ENCODE results near the gene FLYWCH1.
"Not testable (repeated sequence)": the region's sequence is repeated elsewhere in the genome, so short reads cannot be mapped to it uniquely, and the experiment has no call there.

The FLYWCH1 gene

DNA sequence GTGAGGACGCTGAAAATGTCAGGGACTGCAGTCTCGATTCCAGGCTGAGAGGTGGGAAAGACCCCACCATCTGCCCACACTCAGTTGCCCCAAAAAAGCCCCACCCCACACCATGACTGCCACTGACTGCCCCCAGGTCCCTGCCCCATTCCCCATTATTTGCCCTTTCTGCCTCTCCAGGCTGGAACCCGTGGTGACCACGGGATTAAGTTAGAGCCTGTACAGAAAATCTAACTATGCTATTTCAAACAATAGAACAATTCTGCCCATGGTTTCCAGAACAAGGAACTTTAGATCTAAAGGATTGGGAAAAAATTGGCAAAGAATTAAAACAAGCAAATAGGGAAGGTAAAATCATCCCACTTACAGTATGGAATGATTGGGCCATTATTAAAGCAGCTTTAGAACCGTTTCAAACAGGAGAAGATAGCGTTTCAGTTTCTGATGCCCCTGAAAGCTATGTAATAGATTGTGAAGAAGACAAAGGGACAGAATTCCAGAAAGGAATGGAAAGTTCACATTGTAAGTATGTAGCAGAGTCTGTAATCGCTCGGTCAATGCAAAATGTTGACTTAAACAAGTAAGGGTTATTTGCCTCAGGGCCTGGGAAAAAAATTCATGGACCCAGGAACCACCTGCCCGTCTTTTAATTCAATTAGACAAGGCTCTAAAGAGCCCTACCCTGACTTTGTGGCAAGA, 14.4 kb downstream of the FLYWCH1 start:
- no peak for DNase-seq (ENCODE audit: low spot score)

DNA sequence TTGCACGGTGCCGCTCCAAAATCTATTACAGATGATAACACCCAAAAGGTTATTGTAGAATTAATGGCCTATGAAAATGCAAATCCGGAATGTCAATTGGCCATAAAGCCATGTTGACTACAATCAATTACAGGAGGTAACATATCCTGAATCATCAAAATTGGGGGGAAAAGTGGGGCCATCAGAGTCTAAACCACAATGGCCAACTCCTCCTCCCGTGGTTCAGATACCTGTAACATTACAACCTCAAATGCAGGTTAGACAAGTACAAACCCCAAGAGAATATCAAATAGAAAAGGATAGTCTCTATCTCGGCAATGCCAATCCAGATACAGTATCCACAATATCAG, 14.9 kb downstream of the FLYWCH1 start:
- no peak for DNase-seq (ENCODE audit: low spot score)

DNA sequence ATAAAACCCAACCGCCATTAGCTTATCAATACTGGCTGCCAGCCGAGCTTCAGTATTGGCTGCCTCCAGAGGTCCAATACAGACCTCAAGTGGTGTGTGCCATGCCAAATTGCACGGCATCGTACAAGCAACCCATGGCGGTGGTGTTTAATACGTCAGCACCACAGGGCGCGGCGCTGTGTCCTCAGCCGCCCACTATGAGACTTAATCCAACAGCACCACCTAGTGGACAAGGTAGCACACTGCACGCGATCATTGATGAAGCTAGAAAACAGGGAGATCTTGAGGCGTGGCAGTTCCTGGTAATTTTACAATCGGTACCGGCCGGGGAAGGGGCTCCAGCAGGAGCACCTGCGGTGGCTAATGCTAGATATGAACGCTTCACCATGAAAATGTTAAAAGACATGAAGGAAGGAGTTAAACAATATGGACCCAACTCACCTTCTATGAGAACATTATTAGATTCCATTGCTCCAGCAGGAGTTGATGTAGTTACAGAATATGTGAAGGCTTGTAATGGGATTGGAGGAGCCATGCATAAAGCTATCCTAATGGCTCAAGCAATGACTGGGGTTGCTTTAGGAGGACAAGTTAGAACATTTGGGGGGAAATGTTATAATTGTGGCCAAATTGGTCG, 15.4 kb downstream of the FLYWCH1 start:
- DNase-seq (ENCODE audit: low spot score): peak; percentile 89

DNA sequence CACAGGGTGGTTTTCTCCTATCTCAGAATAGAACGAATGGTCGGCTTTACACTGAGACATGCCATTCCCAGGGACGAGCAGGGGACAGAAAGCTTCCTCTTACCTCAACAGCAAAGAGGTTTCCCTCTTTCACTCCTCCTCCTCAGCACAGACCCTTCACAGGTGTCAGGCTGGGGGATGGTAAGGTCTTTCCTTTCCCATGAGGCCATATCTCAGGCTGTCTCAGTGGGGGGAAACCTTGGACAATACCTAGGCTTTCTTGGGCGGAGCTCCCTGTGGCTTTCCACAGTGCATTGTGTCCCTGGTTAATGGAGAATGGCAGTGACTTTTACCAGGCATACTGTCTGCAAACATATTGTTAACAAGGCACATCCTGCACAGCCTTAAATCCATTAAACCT, 16.4 kb downstream of the FLYWCH1 start:
- not testable (repeated sequence) for DNase-seq (ENCODE audit: low spot score)

GRCh38 chr16:2928796-2929195, 17.1 kb downstream of the FLYWCH1 start:
- DNase-seq (ENCODE audit: low spot score): no peak

GRCh38 chr16:2929693-2930092, 18.0 kb downstream of the FLYWCH1 start:
- no peak for DNase-seq (ENCODE audit: low spot score)

DNA sequence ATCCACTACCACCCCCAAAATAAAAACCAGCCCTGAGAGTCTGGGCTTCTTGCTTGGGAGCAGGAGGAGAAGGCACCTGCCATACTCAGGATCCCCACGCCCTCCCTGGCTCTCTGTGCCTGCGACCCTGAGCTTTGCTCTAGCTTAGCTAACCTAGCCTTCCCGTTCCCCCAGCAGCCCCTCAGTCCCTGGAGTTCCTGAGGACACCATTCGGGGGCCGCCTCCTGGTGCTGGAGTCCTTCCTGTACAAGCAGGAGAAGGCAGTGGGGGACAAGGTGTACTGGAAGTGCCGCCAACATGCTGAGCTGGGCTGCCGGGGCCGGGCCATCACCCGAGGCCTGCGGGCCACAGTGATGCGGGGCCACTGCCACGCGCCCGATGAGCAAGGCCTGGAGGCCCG, 18.5 kb downstream of the FLYWCH1 start:
- no peak for DNase-seq (ENCODE audit: low spot score)

- DNase-seq (ENCODE audit: low spot score): not testable (repeated sequence)
Observed at GRCh38 chr16:2931231-2931914, 19.6 kb downstream of the FLYWCH1 start.

GRCh38 chr16:2933136-2933535, 21.4 kb downstream of the FLYWCH1 start:
- no peak for DNase-seq (ENCODE audit: low spot score)

- DNase-seq (ENCODE audit: low spot score): no peak
Observed at GRCh38 chr16:2933701-2934100, 22.0 kb downstream of the FLYWCH1 start.

DNA sequence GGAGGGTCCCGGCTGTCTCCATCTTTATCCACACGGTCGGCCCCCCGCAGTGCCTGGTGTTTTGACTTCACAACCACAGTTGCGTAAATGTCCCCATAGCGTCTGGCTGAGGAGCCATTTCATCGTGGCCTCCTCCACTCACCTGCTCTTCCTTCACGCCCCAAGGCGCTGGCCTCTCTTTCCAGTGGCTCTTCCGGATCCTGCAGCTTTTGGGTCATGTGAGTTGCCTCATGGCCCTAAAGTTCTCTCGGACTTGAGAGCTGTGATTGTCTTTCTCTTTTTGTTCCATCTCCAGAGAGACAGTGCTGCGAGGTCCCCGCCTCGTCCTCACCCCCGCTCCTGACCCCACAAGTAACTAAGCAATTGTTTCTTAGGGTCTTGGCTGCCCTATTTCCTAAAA, 22.7 kb downstream of the FLYWCH1 start:
- DNase-seq (ENCODE audit: low spot score): no peak

DNA sequence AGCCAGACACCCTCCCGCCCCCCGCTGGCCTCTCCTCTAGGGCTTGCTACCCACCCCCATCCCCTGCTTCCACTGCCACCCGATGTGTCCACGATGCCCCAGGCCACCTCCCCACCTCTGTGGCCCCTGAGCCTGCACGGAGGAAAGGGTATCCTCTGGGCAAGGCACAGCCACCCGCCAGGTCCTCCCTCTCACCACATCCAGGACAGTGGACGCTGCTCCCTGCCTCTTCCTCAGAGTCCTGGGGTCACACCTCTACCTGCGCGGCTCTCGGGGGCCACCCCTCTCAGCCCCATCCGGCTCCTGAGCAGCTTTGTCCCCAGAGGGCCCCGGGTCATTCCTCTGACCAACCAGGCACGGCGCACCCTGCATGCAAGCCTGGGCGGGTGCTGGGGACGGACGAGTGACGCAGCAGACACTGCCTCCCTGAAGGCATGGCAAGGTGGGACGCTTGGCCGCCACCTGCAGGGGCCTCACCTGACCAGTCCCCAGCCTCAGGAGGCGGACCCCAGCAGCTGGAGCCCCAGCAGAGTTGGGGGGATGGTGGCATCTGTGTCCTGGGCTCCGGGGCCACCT, 24.8 kb downstream of the FLYWCH1 start:
- no peak for DNase-seq (ENCODE audit: low spot score)

DNA sequence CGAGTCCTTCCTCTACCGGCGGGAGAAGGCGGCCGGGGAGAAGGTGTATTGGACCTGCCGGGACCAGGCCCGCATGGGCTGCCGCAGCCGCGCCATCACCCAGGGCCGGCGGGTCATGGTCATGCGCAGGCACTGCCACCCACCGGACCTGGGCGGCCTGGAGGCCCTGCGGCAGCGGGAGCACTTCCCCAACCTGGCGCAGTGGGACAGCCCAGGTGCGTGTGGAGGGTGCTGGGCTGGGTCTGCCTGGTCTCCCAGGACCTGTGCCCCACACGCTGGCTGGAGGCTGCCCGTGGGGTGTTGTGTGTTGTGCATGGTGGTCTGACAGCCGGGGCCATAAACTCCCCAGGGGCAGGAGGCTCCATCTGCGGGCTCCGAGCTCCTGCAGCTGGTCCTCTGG, 25.4 kb downstream of the FLYWCH1 start:
- no peak for DNase-seq (ENCODE audit: low spot score)

DNA sequence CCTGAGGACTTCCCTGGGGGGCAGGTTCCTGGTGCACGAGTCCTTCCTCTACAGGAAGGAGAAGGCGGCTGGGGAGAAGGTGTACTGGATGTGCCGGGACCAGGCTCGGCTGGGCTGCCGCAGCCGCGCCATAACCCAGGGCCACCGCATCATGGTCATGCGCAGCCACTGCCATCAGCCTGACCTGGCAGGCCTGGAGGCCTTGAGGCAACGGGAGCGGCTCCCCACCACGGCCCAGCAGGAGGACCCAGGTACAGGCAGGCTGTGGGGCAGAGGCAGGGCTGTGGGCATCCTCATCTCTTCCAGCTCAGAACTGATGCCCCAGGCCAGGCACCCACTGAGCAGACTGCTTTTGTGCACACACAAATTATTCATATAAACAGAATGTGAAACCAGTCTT, 26.5 kb downstream of the FLYWCH1 start:
- DNase-seq (ENCODE audit: low spot score): no peak

GRCh38 chr16:2939968-2940367, 28.2 kb downstream of the FLYWCH1 start:
- DNase-seq (ENCODE audit: low spot score): no peak

- no peak for DNase-seq (ENCODE audit: low spot score)
Observed at GRCh38 chr16:2942045-2942444, 30.3 kb downstream of the FLYWCH1 start.

DNA sequence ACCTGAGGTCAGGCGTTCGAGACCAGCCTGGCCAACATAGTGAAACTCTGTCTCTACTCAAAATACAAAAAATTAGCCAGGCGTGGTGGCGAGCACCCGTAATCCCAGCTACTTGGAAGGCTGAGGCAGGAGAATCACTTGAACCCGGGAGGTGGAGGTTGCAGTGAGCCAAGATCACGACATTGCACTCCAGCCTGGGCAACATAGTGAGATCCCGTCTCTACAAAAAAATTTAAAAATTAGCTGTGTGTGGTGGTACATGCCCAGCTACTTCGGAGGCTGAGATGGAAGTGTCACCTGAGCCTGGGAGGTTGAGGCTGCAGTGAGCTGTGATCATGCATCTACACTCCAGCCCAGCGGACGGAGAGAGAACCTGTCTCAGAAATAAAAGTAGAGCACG, 32.0 kb downstream of the FLYWCH1 start:
- not testable (repeated sequence) for DNase-seq (ENCODE audit: low spot score)

DNA sequence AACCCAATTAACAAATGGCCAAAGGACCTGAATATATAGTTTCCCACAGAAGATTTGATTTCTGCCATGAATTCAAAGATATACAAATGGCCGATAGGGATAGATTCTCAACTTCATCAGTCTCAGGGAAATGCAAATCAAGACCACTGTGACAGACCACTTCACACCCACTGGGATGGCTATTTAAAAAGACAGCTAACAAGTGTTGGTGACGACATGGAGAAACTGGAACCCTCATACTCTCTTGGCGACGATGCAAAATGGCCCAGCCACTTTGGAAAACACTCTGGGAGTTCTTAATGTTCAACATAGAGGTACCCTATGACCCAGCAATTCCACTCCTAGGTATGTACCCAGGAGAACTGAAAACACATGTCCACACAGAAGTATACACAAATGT, 34.9 kb downstream of the FLYWCH1 start:
- no peak for DNase-seq (ENCODE audit: low spot score)

GRCh38 chr16:2948807-2949704, 37.3 kb downstream of the FLYWCH1 start:
- no peak for DNase-seq (ENCODE audit: low spot score)

DNA sequence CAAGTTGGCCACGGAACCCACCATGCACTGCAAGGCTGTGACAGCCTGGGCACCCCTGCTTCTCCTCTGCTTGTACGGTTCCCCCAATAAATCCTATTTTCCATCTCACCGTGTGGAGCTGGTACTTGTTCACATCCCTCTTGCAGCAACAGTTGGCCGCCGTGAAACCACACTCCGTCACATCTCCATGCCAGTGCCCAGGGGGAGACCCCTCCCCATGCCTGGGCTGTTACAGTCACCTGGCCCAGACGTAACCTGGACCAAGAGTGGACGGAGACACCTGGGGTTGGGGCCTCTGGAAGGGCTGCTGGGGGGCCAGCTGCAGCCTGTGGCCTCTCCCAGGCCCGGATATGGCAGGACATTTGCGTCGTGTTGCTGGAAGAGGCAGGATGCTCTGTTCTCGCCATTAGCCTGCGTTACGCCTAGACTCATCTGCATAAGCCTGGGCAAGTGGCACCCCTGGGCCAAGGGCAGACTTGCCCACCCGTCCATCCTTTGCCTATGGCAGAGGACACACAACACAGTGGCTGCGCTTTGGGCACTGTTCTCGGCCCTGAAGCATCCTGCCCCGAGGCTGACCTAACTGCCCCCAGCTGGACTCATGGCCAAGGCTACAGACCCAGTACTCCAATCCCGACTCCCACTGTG, 38.1 kb downstream of the FLYWCH1 start:
- DNase-seq (ENCODE audit: low spot score): peak; percentile 41

DNA sequence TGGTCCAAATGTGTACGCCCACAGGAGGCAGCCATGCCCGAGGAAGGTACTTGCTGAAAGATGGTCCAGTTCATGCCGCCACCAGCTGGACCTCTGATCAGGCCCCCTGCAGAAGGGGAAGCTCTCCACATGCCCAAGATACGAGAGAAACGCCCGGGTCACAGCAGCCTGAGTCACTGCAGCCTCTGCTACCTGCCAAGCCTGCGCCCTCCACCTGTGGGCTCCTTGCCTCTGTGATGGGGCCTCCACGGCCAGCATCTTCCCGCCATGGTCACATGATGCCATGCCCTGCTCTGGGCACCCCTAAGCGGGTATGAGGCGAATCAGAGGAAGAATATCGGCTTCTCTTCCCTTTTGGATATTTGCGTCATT, 38.6 kb downstream of the FLYWCH1 start:
- no peak for DNase-seq (ENCODE audit: low spot score)

GRCh38 chr16:2950773-2951172, 39.0 kb downstream of the FLYWCH1 start:
- no peak for DNase-seq (ENCODE audit: low spot score)
